D721Med (cell line): Measurements from ENCODE around the gene MBNL2.

Experiments
- DNase-seq: peaks from one replicate; pipeline ENCODE4 v3.0.0; 2011; ENCODE audit warnings: low spot score; ENCODE audit not compliant: insufficient read length
- FAIRE-seq: peaks from 2 replicates; lab custom pipeline; 2011; peaks lifted over from hg19 to GRCh38; lab: Jason Lieb, UNC
- TF ChIP-seq, protein P1 (sequence below): IDR thresholded peaks from 2 replicates; pipeline ENCODE4 v1.5.1; 2012; ENCODE audit warnings: mild to moderate bottlenecking, control low read depth; ENCODE audit not compliant: insufficient read depth; ENCODE audit errors: missing control alignments

MBNL2 gene

DNA sequence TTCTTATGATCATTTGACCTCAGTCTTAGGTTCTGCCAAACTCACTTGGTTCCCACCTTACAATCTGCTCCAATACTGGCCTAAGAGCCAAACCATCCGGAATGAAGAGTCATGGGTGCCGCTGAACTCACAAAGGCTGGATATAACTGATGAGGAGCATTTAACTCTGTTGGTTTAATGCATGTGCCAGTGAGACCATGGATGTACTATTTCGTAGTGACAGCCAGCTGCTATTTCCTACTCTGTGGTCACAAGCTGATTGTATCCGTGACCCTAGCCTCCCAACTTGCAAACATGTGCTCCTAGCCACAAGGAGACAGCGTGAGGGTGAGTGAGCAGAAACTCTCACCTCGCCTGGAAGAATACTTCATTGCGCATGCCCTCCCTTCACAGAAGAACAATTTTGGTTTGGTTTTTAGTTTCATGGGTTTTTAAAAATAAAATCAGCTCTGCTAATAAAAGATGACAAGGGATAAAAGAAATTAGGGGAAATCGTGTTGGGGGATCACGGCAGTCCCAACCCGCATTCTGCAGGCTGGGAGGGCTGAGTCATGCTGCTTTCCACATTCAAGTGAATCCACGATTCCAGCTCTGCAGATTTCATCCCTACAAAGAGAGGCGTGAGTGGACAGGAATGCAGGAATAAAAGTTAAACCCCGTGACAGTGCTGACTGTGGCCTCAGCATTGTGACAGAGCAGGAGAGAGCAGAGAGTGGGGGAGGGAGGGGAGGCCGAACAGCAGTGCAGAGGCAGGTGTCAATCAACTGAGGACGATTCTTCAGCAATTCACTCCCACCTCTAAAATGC lies 145.1 kb downstream of the MBNL2 start:
- FAIRE-seq = no peak
- TF ChIP-seq, protein P1, sequence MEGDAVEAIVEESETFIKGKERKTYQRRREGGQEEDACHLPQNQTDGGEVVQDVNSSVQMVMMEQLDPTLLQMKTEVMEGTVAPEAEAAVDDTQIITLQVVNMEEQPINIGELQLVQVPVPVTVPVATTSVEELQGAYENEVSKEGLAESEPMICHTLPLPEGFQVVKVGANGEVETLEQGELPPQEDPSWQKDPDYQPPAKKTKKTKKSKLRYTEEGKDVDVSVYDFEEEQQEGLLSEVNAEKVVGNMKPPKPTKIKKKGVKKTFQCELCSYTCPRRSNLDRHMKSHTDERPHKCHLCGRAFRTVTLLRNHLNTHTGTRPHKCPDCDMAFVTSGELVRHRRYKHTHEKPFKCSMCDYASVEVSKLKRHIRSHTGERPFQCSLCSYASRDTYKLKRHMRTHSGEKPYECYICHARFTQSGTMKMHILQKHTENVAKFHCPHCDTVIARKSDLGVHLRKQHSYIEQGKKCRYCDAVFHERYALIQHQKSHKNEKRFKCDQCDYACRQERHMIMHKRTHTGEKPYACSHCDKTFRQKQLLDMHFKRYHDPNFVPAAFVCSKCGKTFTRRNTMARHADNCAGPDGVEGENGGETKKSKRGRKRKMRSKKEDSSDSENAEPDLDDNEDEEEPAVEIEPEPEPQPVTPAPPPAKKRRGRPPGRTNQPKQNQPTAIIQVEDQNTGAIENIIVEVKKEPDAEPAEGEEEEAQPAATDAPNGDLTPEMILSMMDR = no peak
- DNase-seq = no peak

DNA sequence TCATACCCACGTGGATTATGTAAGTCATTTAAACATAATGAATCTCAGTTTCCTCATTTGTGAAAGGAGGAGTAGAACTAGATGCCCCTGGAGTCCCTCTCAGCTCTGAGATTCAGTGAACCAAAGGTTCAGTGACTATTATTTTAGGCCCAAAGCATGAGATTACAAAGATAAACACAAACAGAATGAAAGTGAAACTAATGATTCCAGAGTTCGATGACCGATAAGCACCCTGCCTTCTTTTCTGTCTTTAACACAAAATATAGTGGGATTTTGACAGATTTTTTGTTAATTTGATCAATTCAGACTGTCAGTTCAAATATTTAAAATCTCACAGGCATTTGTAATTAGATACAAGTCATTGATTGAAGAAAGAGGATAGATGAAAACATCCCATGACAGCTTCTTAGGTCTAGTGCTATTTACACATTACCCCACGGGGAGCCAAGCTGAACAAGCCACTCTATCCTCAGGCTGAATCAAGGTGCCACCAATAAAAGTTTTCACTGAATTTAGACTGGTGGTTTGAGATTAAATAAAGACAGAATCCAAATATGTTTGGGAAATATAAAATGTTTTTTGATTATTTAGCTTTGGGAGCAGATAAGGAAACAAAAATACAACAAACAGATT lies 147.2 kb downstream of the MBNL2 start:
- DNase-seq (no peak), FAIRE-seq (no peak)
- TF ChIP-seq, protein P1 = no peak

- FAIRE-seq = no peak
- DNase-seq = no peak
- TF ChIP-seq, protein P1 = no peak
Observed at GRCh38 chr13:97371486-97372109, 149.5 kb downstream of the MBNL2 start.

- TF ChIP-seq, protein P1 = no peak
- no peak for FAIRE-seq
Observed at GRCh38 chr13:97372936-97373335, 150.8 kb downstream of the MBNL2 start.

DNA sequence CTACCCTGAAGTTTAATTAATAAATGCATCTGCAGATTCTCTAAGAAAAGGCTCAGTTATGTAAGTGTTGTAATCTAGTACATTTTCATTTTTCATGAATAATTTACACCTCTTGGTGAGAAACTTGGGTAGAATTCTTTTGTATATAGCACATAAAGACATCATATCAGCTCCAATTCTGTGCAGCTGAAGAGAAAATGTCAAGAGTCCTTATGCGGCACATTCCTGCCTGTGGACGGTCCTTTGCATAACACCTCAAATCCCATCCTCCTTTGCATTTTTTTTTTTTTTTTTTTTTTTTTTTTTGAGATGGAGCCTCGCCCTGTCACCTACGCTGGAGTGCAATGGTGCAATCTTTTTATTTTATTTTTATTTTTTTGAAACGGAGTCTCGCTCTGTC lies 151.7 kb downstream of the MBNL2 start:
- FAIRE-seq = no peak
- DNase-seq = no peak
- TF ChIP-seq, protein P1 = no peak

More at GRCh38 chr13:97372936-97373335, 150.8 kb downstream of the MBNL2 start:
- DNase-seq = no peak

- FAIRE-seq (no peak), DNase-seq (no peak)
- TF ChIP-seq, protein P1 = no peak
Observed at GRCh38 chr13:97376981-97377380, 154.8 kb downstream of the MBNL2 start.
